ENCODE results near the gene GOLGA1.
A peak's percentile ranks its signal among the peaks of the same experiment; 100 is the strongest.

Gene GOLGA1

GRCh38 chr9:124859803-124860581, 80.9 kb downstream of the GOLGA1 start:
- no peak for TF ChIP-seq POLR2AphosphoS5 (IDR thresholded peaks at IDR 0.05; ENCODE audit: low read depth, low read length)
- TF ChIP-seq TAF1 (IDR thresholded peaks at IDR 0.05; ENCODE audit: borderline replicate concordance, insufficient read depth, low read length) = no peak
- no peak for TF ChIP-seq FOXP2 (optimal IDR thresholded peaks at IDR 0.05; ENCODE audit: borderline replicate concordance, extremely low read depth, extremely low read length, insufficient read depth)
- no peak for TF ChIP-seq SIN3A (IDR thresholded peaks at IDR 0.05; ENCODE audit: borderline replicate concordance, insufficient read depth, low read length)
- no peak for TF ChIP-seq REST (IDR thresholded peaks at IDR 0.05; ENCODE audit: insufficient read depth in 1 of 2, low read depth in 2 of 2, low read length in 2 of 2)

- TF ChIP-seq TAF1 (IDR thresholded peaks at IDR 0.05; ENCODE audit: borderline replicate concordance, insufficient read depth, low read length) = no peak
- peak; percentile 23; the same call in 1 of the 2 replicates for TF ChIP-seq POLR2AphosphoS5 (IDR thresholded peaks at IDR 0.05; ENCODE audit: low read depth, low read length)
Observed at GRCh38 chr9:124858330-124859046, 82.4 kb downstream of the GOLGA1 start.

GRCh38 chr9:124857533-124858162, 83.2 kb downstream of the GOLGA1 start:
- TF ChIP-seq REST (IDR thresholded peaks at IDR 0.05; ENCODE audit: insufficient read depth in 1 of 2, low read depth in 2 of 2, low read length in 2 of 2) = no peak

- no peak for TF ChIP-seq TAF1 (IDR thresholded peaks at IDR 0.05; ENCODE audit: borderline replicate concordance, insufficient read depth, low read length)
- no peak for TF ChIP-seq FOXP2 (optimal IDR thresholded peaks at IDR 0.05; ENCODE audit: borderline replicate concordance, extremely low read depth, extremely low read length, insufficient read depth)
- TF ChIP-seq REST (IDR thresholded peaks at IDR 0.05; ENCODE audit: insufficient read depth in 1 of 2, low read depth in 2 of 2, low read length in 2 of 2) = no peak
- TF ChIP-seq SIN3A (IDR thresholded peaks at IDR 0.05; ENCODE audit: borderline replicate concordance, insufficient read depth, low read length) = no peak
- TF ChIP-seq POLR2AphosphoS5 (IDR thresholded peaks at IDR 0.05; ENCODE audit: low read depth, low read length) = no peak; the same call in none of the 2 replicates
Observed at GRCh38 chr9:124855944-124856765, 84.7 kb downstream of the GOLGA1 start.

GRCh38 chr9:124855566-124855943, 85.3 kb downstream of the GOLGA1 start:
- TF ChIP-seq POLR2AphosphoS5 (IDR thresholded peaks at IDR 0.05; ENCODE audit: low read depth, low read length) (no peak), FOXP2 (optimal IDR thresholded peaks at IDR 0.05; ENCODE audit: borderline replicate concordance, extremely low read depth, extremely low read length, insufficient read depth) (no peak), TAF1 (IDR thresholded peaks at IDR 0.05; ENCODE audit: borderline replicate concordance, insufficient read depth, low read length) (no peak), REST (IDR thresholded peaks at IDR 0.05; ENCODE audit: insufficient read depth in 1 of 2, low read depth in 2 of 2, low read length in 2 of 2) (no peak), SIN3A (IDR thresholded peaks at IDR 0.05; ENCODE audit: borderline replicate concordance, insufficient read depth, low read length) (no peak)
